Measurements from ENCODE around the gene PARP9. TPM values are rescaled to one million over a fixed set of nuclear protein-coding genes. Genes with fewer than 3 reads are reported as not detected.

Gene PARP9
- total and polyA plus RNA-seq, 2 donors (not counting 1 experiment from before 2014, with no cell fraction given), result 19.6 to 31.2 TPM

DNA sequence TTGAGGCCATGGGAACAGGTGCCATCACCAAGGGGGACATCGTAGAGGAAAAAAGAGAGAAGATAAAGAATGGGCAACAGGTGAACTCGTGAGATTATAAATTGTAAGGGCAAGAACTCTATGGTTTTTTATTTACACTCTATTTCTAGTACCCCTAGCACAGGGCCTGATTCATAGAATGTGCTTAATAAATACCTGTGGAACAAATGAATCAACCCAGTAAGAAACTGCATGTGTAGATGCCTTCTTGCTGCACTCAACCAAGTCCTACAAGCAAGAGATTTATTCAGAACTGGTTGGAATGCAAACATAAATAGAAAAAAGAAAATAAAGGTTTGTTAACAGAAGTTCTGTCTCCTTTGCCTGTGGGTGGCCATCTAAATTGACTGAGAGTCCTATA is 30.6 kb downstream of the PARP9 start:
- peaks cover 27 to 77% of the 10 kb centered on the region in 2 experiments for H3K36me3 ChIP-seq (replicated peaks in 1 of 2; ENCODE audit: control extremely low read depth in 1 of 2, control insufficient read depth in 1 of 2, extremely low read depth in 1 of 2, insufficient read depth in 2 of 2, low read length in 1 of 2)
- ATAC-seq (ENCODE audit: low read depth) (no peak), DNase-seq (no peak)

GRCh38 chr3:122530164-122530563 is 33.9 kb downstream of the PARP9 start:
- no peaks in the 10 kb centered on the region for H3K79me2 ChIP-seq (ENCODE audit: control insufficient read depth, insufficient read depth, low read length)
- H3K9me3 ChIP-seq (ENCODE audit: control extremely low read depth in 1 of 3, control insufficient read depth in 2 of 3, insufficient read depth in 1 of 3, low read length in 2 of 3), result no peaks in the 10 kb centered on the region
- intact Hi-C loops (cut with micrococcal nuclease), result no loop called here
- no peak overlapping the region for H3K4me3 Mint-ChIP-seq
- no peak overlapping the region for H3K27ac Mint-ChIP-seq
- no peak overlapping the region for H2AFZ ChIP-seq (ENCODE audit: insufficient read depth, low read depth, low read length, poor library complexity, severe bottlenecking)
- ChIA-PET CTCF (interaction anchor here (1.0 kb wide), 1 partner anchor 149 kb away, joined by 3 read pairs; no protein-coding TSS in a partner anchor), POLR2A (no interaction called here)
- H3K9me3 Mint-ChIP-seq (ENCODE audit: insufficient read depth), result no peaks in the 10 kb centered on the region
- H3K9ac ChIP-seq (ENCODE audit: low read length), result no peak overlapping the region
- H3K4me3 ChIP-seq (ENCODE audit: control extremely low read depth in 1 of 5, extremely low read depth in 1 of 5, insufficient read depth in 1 of 5, low read depth in 2 of 5, low read length in 4 of 5), result no peak overlapping the region
- peaks cover 24 to 62% of the 10 kb centered on the region in 2 experiments for H3K36me3 ChIP-seq (replicated peaks in 1 of 2; ENCODE audit: control extremely low read depth in 1 of 2, control insufficient read depth in 1 of 2, extremely low read depth in 1 of 2, insufficient read depth in 2 of 2, low read length in 1 of 2)
- ATAC-seq (ENCODE audit: low read depth), result no peak
- H3K4me1 ChIP-seq (ENCODE audit: control insufficient read depth in 2 of 2, insufficient read depth in 2 of 2, low read length in 2 of 2), result no peaks in the 10 kb centered on the region
- no peaks in the 10 kb centered on the region for H3K27me3 ChIP-seq (replicated peaks in 1 of 4; ENCODE audit: control extremely low read depth in 1 of 4, control insufficient read depth in 3 of 4, insufficient read depth in 4 of 4, low read length in 3 of 4)
- no peaks in the 10 kb centered on the region for H4K20me1 ChIP-seq (ENCODE audit: control insufficient read depth, insufficient read depth, low read length, poor library complexity, severe bottlenecking)
- no peak for DNase-seq
- no peaks in the 10 kb centered on the region for H3K4me1 Mint-ChIP-seq
- H3K27me3 Mint-ChIP-seq, result no peaks in the 10 kb centered on the region
- H3K4me2 ChIP-seq (replicated peaks; ENCODE audit: low read depth, low read length, poor library complexity, severe bottlenecking), result no peak overlapping the region
- no peak for TF ChIP-seq EZH2 (IDR thresholded peaks at IDR 0.05; ENCODE audit: borderline replicate concordance, insufficient read depth, low read depth, low read length, poor library complexity, severe bottlenecking)
- TF ChIP-seq, protein P1, sequence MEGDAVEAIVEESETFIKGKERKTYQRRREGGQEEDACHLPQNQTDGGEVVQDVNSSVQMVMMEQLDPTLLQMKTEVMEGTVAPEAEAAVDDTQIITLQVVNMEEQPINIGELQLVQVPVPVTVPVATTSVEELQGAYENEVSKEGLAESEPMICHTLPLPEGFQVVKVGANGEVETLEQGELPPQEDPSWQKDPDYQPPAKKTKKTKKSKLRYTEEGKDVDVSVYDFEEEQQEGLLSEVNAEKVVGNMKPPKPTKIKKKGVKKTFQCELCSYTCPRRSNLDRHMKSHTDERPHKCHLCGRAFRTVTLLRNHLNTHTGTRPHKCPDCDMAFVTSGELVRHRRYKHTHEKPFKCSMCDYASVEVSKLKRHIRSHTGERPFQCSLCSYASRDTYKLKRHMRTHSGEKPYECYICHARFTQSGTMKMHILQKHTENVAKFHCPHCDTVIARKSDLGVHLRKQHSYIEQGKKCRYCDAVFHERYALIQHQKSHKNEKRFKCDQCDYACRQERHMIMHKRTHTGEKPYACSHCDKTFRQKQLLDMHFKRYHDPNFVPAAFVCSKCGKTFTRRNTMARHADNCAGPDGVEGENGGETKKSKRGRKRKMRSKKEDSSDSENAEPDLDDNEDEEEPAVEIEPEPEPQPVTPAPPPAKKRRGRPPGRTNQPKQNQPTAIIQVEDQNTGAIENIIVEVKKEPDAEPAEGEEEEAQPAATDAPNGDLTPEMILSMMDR (IDR thresholded peaks at IDR 0.05), result no peak
- no peak overlapping the region for H3K27ac ChIP-seq (ENCODE audit: low read length in 2 of 2)
- no CpG with 5 or more reads among the region's 2 CpGs for WGBS (ENCODE audit: insufficient coverage)

More for the DNA sequence above, 30.6 kb downstream of the PARP9 start:
- POLR2A ChIA-PET, result no interaction called here
- no peaks in the 10 kb centered on the region for H3K4me1 ChIP-seq (ENCODE audit: control insufficient read depth in 2 of 2, insufficient read depth in 2 of 2, low read length in 2 of 2)
- H3K4me1 Mint-ChIP-seq, result no peaks in the 10 kb centered on the region
- no CpG with 5 or more reads among the region's 2 CpGs for WGBS (ENCODE audit: insufficient coverage)
- no peaks in the 10 kb centered on the region for H3K79me2 ChIP-seq (ENCODE audit: control insufficient read depth, insufficient read depth, low read length)
- CTCF ChIA-PET, result no interaction called here
- intact Hi-C loops (cut with micrococcal nuclease), result no loop called here
- no peak overlapping the region for H3K27ac Mint-ChIP-seq
- no peak for TF ChIP-seq EZH2 (IDR thresholded peaks at IDR 0.05; ENCODE audit: borderline replicate concordance, insufficient read depth, low read depth, low read length, poor library complexity, severe bottlenecking)
- TF ChIP-seq, protein P1 (IDR thresholded peaks at IDR 0.05), result no peak
- no peak overlapping the region for H2AFZ ChIP-seq (ENCODE audit: insufficient read depth, low read depth, low read length, poor library complexity, severe bottlenecking)
- H3K4me3 Mint-ChIP-seq, result no peak overlapping the region
- no peaks in the 10 kb centered on the region for H3K27me3 ChIP-seq (replicated peaks in 1 of 4; ENCODE audit: control extremely low read depth in 1 of 4, control insufficient read depth in 3 of 4, insufficient read depth in 4 of 4, low read length in 3 of 4)
- H4K20me1 ChIP-seq (ENCODE audit: control insufficient read depth, insufficient read depth, low read length, poor library complexity, severe bottlenecking), result no peaks in the 10 kb centered on the region
- H3K4me3 ChIP-seq (ENCODE audit: control extremely low read depth in 1 of 5, extremely low read depth in 1 of 5, insufficient read depth in 1 of 5, low read depth in 2 of 5, low read length in 4 of 5), result no peak overlapping the region
- H3K9me3 ChIP-seq (ENCODE audit: control extremely low read depth in 1 of 3, control insufficient read depth in 2 of 3, insufficient read depth in 1 of 3, low read length in 2 of 3), result no peaks in the 10 kb centered on the region
- H3K27ac ChIP-seq (ENCODE audit: low read length in 2 of 2), result no peak overlapping the region
- H3K9me3 Mint-ChIP-seq (ENCODE audit: insufficient read depth), result no peaks in the 10 kb centered on the region
- no peak overlapping the region for H3K4me2 ChIP-seq (replicated peaks; ENCODE audit: low read depth, low read length, poor library complexity, severe bottlenecking)
- H3K9ac ChIP-seq (ENCODE audit: low read length), result no peak overlapping the region
- no peaks in the 10 kb centered on the region for H3K27me3 Mint-ChIP-seq

Measured in B cell (primary cell).